Smooth muscle cell of bladder (primary cell): ENCODE results near the gene CCDC54. TPM values are rescaled to one million over a fixed set of nuclear protein-coding genes. Genes with fewer than 3 reads are reported as not detected.

Experiments
- total RNA-seq: library from RNA; depleted of rRNA; stranded (reverse); fragments of >200 nt; gene quantifications from 2 replicates; pipeline ENCODE4 v1.2.3, GENCODE V29; 2014

The CCDC54 gene
- not detected in 2 replicates for total RNA-seq

DNA sequence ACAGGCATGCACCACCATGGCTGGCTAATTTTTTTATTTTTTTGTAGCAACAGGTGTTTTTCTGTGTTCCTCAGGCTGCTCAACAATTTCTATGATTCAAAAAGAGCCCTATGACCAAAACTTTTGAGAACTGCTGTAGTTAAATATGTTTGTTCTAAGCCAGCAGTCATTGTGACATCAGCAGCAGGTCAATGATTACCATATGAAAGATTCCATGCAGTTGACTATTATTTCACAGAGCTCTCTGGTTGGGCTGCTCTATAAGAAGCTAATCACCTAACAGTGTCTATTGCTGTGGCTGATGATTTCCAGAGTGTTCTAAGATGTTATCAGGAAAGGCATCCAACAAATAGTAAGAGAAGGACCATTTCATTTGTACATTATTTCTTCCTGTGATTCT is at the start of gene CCDC54:
Gene CCDC54 (plus strand): TSS at position 289 of the 400 bp plus-strand sequence. CDS start 149 bp downstream, outside the sequence.

Other genes with a start within 250 kb of the CCDC54 start
- gene BBX, start 145.5 kb downstream of the CCDC54 start, total RNA-seq = 52.9 and 53.9 TPM in 2 replicates